K562 treated with DMSO at 1 percent for 24 hours (cell line): ENCODE results near the gene IMPA2. TPM values are rescaled to one million over a fixed set of nuclear protein-coding genes. Genes with fewer than 3 reads are reported as not detected.

Experiments used
- total RNA-seq: library from RNA; unstranded; fragments of 300-600 nt; gene quantifications from 2 replicates; pipeline ENCODE4 v1.2.3, GENCODE V29; 2022; ENCODE audit warnings: low read depth; ENCODE audit not compliant: insufficient read depth

IMPA2 gene
- 15.4 and 17.3 TPM in 2 replicates for total RNA-seq

DNA sequence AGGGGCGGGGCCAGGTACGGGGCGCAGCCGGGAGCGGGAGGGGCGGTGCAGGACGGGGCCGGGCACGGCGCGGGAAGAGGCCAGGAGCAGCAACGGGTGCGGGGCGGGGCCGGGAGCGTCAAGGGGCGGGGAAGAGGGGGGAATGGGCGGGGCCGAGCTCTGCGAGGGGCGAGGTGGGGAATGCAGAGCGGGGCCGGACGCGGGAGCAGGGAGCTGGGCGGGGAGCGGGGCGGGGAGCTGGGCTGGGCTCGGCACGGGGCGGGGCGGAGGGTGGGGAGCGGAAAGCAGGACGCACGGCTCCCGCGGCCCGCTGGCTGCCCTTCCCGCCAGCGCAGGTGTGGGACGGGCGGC is at the start of gene IMPA2:
Gene IMPA2, plus strand, starts transcription at position 316 of the 351 bp plus-strand sequence. CDS start 163 bp downstream, outside the sequence.

Other genes with a start within 250 kb of the IMPA2 start
- gene CHMP1B, start 130.1 kb upstream of the IMPA2 start, total RNA-seq, result 30.5 and 31.4 TPM in 2 replicates
- gene MPPE1, start 73.2 kb upstream of the IMPA2 start, total RNA-seq, result 24.4 and 26.0 TPM in 2 replicates
- gene ANKRD62, start 112.3 kb downstream of the IMPA2 start, total RNA-seq, result 0.08 TPM in 1 of 2 replicates, not detected in the other